WTC11 (cell line): Measurements from ENCODE around the gene WDR46. TPM values are rescaled to one million over a fixed set of nuclear protein-coding genes. Genes with fewer than 3 reads are reported as not detected.
A peak's percentile ranks its signal among the peaks of the same experiment; 100 is the strongest.

Experiments
- ATF1 ChIP-seq: sonication (generic); formaldehyde crosslinking; IDR thresholded peaks from 2 replicates; pipeline ENCODE4 v1.8.1; 2023; ENCODE audit warnings: mild to moderate bottlenecking, moderate library complexity, missing genetic modification reagents
- ESRRA ChIP-seq: sonication (generic); formaldehyde crosslinking; IDR thresholded peaks from 2 replicates; pipeline ENCODE4 v1.8.1; 2022; ENCODE audit warnings: mild to moderate bottlenecking, missing genetic modification reagents, borderline replicate concordance
- FOXJ3 ChIP-seq: sonication (generic); formaldehyde crosslinking; IDR thresholded peaks from 2 replicates; pipeline ENCODE4 v1.9.0; 2021; ENCODE audit warnings: missing genetic modification reagents, mild to moderate bottlenecking, borderline replicate concordance
- IRF2 ChIP-seq: sonication (generic); formaldehyde crosslinking; IDR thresholded peaks from 2 replicates; pipeline ENCODE4 v1.8.0; 2022; ENCODE audit warnings: low read depth, missing genetic modification reagents, borderline replicate concordance
- NFATC4 ChIP-seq: fragments of 250-450 bp; sonication (Bioruptor Pico); IDR thresholded peaks from 2 replicates; pipeline ENCODE4 v1.9.0; 2021; ENCODE audit warnings: mild to moderate bottlenecking
- NFE2L1 ChIP-seq: sonication (generic); formaldehyde crosslinking; IDR thresholded peaks from 2 replicates; pipeline ENCODE4 v1.8.1; 2023; ENCODE audit warnings: missing genetic modification reagents
- TEAD1 ChIP-seq: sonication (generic); formaldehyde crosslinking; IDR thresholded peaks from 2 replicates; pipeline ENCODE4 v1.8.0; 2022; ENCODE audit warnings: mild to moderate bottlenecking, missing genetic modification reagents
- ZNF423 ChIP-seq: fragments of 250-450 bp; sonication (Bioruptor Pico); IDR thresholded peaks from 2 replicates; pipeline ENCODE4 v2.1.2; 2022; ENCODE audit warnings: mild to moderate bottlenecking, moderate library complexity
- ZNF671 ChIP-seq: fragments of 250-450 bp; sonication (Bioruptor Pico); IDR thresholded peaks from 2 replicates; pipeline ENCODE4 v1.8.0; 2021; ENCODE audit warnings: mild to moderate bottlenecking
- total RNA-seq: library from RNA; stranded (reverse); gene quantifications from 3 replicates; pipeline ENCODE4 v1.2.3, GENCODE V29; 2021
- TF ChIP-seq, protein P1 (sequence below): fragments of 250-450 bp; sonication (Bioruptor Pico); IDR thresholded peaks from 2 replicates; pipeline ENCODE4 v1.8.0; 2021; ENCODE audit warnings: mild to moderate bottlenecking
- TF ChIP-seq, protein P2 (sequence below): sonication (generic); formaldehyde crosslinking; IDR thresholded peaks from 2 replicates; pipeline ENCODE4 v1.8.1; 2022; ENCODE audit warnings: low read depth, missing genetic modification reagents, borderline replicate concordance
- TF ChIP-seq, protein P3 (sequence below): sonication (generic); formaldehyde crosslinking; IDR thresholded peaks from 2 replicates; pipeline ENCODE4 v1.8.1; 2023; ENCODE audit warnings: mild to moderate bottlenecking, moderate library complexity, missing genetic modification reagents
- TF ChIP-seq, protein P4 (sequence below): sonication (generic); formaldehyde crosslinking; IDR thresholded peaks from 2 replicates; pipeline ENCODE4 v1.8.0; 2022; ENCODE audit warnings: missing genetic modification reagents
- TF ChIP-seq, protein P5 (sequence below): sonication (generic); formaldehyde crosslinking; IDR thresholded peaks from 2 replicates; pipeline ENCODE4 v1.8.0; 2023; ENCODE audit warnings: missing genetic modification reagents
- TF ChIP-seq, protein P6 (sequence below): sonication (generic); formaldehyde crosslinking; IDR thresholded peaks from 2 replicates; pipeline ENCODE4 v1.8.1; 2023; ENCODE audit warnings: mild to moderate bottlenecking, missing genetic modification reagents, moderate library complexity
- TF ChIP-seq, protein P7 (sequence below): sonication (generic); formaldehyde crosslinking; IDR thresholded peaks from 2 replicates; pipeline ENCODE4 v1.8.1; 2023; ENCODE audit warnings: mild to moderate bottlenecking, missing genetic modification reagents, borderline replicate concordance
- TF ChIP-seq, protein P8 (sequence below): sonication (generic); formaldehyde crosslinking; conservative IDR thresholded peaks from 2 replicates; pipeline ENCODE4 v1.8.1; 2022; ENCODE audit warnings: mild to moderate bottlenecking, missing genetic modification reagents
- TF ChIP-seq, protein P9 (sequence below): fragments of 250-450 bp; sonication (Bioruptor Pico); IDR thresholded peaks from 2 replicates; pipeline ENCODE4 v1.9.0; 2021; ENCODE audit warnings: moderate library complexity, mild to moderate bottlenecking, inconsistent platforms, borderline replicate concordance
- TF ChIP-seq, protein P10 (sequence below): fragments of 250-450 bp; sonication (Bioruptor Pico); IDR thresholded peaks from 2 replicates; pipeline ENCODE4 v2.1.2; 2022; ENCODE audit warnings: mild to moderate bottlenecking, moderate library complexity
- TF ChIP-seq, protein P11 (sequence below): sonication (generic); formaldehyde crosslinking; IDR thresholded peaks from 2 replicates; pipeline ENCODE4 v1.8.0; 2022; ENCODE audit warnings: mild to moderate bottlenecking, missing genetic modification reagents

WDR46 gene
- total RNA-seq, 1 experiment from 2014 or later, result 94.5 TPM

DNA sequence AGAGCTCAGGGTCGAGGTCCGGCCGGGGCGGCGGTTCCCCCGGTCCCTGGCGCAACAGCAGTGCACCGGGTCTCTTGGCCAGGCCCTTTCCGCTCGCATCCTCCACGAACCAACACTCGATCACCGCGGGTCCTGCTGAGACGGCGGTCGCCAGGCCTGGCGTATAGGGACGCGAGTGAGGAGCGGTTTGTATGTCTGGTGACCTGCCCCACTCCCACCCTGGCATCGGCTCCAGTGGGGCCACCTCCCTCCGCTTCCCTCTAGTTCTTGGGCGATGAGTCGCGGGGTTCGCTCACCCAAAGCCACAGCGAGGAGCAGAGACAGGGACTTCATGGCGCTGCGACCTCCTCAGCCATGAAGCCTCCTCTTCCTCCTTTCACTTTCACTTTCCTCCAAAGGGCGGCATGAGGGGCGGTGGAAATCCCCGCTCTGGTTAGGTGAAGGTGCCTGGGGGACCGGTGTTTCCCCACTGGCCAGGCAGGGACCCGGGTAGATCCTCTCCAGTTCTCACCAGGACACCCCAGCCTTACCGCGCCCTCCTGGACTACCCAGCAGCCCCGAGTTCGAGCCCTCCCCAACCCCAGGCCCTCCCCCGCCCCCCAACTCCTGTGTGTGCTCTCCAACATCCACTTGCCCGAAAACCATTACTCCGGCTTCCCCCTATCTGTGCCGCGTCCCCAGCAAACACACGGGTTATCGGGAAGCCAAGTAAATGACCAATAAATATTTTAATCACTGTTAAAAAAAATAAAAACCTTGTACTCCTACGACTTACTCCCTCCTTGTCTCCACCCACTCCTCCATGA lies 24.9 kb upstream of the WDR46 start, which contains the start of gene TAPBP (continued):
- TF ChIP-seq, protein P1, sequence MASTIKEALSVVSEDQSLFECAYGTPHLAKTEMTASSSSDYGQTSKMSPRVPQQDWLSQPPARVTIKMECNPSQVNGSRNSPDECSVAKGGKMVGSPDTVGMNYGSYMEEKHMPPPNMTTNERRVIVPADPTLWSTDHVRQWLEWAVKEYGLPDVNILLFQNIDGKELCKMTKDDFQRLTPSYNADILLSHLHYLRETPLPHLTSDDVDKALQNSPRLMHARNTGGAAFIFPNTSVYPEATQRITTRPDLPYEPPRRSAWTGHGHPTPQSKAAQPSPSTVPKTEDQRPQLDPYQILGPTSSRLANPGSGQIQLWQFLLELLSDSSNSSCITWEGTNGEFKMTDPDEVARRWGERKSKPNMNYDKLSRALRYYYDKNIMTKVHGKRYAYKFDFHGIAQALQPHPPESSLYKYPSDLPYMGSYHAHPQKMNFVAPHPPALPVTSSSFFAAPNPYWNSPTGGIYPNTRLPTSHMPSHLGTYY, result no peak
- TF ChIP-seq NFE2L1 (no peak), FOXJ3 (CRISPR knock-in tag) (no peak), ESRRA (CRISPR knock-in tag) (no peak), ZNF671 (peak; percentile 50; the same call in 1 of the 2 replicates), NFATC4 (CRISPR knock-in tag) (0 out of 2 replicates have a peak, but pooled peaks have one; percentile 33), IRF2 (CRISPR knock-in tag) (0 out of 2 replicates have a peak, but pooled peaks have one; percentile 65), TEAD1 (peak; percentile 58; the same call in 1 of the 2 replicates), ZNF423 (CRISPR knock-in tag) (no peak), ATF1 (no peak)
- TF ChIP-seq, protein P2, sequence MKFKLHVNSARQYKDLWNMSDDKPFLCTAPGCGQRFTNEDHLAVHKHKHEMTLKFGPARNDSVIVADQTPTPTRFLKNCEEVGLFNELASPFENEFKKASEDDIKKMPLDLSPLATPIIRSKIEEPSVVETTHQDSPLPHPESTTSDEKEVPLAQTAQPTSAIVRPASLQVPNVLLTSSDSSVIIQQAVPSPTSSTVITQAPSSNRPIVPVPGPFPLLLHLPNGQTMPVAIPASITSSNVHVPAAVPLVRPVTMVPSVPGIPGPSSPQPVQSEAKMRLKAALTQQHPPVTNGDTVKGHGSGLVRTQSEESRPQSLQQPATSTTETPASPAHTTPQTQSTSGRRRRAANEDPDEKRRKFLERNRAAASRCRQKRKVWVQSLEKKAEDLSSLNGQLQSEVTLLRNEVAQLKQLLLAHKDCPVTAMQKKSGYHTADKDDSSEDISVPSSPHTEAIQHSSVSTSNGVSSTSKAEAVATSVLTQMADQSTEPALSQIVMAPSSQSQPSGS (CRISPR knock-in tag), result no peak
- TF ChIP-seq, protein P3, sequence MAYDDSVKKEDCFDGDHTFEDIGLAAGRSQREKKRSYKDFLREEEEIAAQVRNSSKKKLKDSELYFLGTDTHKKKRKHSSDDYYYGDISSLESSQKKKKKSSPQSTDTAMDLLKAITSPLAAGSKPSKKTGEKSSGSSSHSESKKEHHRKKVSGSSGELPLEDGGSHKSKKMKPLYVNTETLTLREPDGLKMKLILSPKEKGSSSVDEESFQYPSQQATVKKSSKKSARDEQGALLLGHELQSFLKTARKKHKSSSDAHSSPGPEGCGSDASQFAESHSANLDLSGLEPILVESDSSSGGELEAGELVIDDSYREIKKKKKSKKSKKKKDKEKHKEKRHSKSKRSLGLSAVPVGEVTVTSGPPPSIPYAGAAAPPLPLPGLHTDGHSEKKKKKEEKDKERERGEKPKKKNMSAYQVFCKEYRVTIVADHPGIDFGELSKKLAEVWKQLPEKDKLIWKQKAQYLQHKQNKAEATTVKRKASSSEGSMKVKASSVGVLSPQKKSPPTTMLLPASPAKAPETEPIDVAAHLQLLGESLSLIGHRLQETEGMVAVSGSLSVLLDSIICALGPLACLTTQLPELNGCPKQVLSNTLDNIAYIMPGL (CRISPR knock-in tag), result peak; percentile 44; the same call in 1 of the 2 replicates
- TF ChIP-seq, protein P4, sequence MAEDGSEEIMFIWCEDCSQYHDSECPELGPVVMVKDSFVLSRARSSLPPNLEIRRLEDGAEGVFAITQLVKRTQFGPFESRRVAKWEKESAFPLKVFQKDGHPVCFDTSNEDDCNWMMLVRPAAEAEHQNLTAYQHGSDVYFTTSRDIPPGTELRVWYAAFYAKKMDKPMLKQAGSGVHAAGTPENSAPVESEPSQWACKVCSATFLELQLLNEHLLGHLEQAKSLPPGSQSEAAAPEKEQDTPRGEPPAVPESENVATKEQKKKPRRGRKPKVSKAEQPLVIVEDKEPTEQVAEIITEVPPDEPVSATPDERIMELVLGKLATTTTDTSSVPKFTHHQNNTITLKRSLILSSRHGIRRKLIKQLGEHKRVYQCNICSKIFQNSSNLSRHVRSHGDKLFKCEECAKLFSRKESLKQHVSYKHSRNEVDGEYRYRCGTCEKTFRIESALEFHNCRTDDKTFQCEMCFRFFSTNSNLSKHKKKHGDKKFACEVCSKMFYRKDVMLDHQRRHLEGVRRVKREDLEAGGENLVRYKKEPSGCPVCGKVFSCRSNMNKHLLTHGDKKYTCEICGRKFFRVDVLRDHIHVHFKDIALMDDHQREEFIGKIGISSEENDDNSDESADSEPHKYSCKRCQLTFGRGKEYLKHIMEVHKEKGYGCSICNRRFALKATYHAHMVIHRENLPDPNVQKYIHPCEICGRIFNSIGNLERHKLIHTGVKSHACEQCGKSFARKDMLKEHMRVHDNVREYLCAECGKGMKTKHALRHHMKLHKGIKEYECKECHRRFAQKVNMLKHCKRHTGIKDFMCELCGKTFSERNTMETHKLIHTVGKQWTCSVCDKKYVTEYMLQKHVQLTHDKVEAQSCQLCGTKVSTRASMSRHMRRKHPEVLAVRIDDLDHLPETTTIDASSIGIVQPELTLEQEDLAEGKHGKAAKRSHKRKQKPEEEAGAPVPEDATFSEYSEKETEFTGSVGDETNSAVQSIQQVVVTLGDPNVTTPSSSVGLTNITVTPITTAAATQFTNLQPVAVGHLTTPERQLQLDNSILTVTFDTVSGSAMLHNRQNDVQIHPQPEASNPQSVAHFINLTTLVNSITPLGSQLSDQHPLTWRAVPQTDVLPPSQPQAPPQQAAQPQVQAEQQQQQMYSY (CRISPR knock-in tag), result no peak; the same call in 1 of the 2 replicates
- TF ChIP-seq, protein P5, sequence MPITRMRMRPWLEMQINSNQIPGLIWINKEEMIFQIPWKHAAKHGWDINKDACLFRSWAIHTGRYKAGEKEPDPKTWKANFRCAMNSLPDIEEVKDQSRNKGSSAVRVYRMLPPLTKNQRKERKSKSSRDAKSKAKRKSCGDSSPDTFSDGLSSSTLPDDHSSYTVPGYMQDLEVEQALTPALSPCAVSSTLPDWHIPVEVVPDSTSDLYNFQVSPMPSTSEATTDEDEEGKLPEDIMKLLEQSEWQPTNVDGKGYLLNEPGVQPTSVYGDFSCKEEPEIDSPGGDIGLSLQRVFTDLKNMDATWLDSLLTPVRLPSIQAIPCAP (CRISPR knock-in tag), result peak; percentile 79
- TF ChIP-seq, protein P6, sequence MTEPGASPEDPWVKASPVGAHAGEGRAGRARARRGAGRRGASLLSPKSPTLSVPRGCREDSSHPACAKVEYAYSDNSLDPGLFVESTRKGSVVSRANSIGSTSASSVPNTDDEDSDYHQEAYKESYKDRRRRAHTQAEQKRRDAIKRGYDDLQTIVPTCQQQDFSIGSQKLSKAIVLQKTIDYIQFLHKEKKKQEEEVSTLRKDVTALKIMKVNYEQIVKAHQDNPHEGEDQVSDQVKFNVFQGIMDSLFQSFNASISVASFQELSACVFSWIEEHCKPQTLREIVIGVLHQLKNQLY, result no peak
- TF ChIP-seq, protein P7, sequence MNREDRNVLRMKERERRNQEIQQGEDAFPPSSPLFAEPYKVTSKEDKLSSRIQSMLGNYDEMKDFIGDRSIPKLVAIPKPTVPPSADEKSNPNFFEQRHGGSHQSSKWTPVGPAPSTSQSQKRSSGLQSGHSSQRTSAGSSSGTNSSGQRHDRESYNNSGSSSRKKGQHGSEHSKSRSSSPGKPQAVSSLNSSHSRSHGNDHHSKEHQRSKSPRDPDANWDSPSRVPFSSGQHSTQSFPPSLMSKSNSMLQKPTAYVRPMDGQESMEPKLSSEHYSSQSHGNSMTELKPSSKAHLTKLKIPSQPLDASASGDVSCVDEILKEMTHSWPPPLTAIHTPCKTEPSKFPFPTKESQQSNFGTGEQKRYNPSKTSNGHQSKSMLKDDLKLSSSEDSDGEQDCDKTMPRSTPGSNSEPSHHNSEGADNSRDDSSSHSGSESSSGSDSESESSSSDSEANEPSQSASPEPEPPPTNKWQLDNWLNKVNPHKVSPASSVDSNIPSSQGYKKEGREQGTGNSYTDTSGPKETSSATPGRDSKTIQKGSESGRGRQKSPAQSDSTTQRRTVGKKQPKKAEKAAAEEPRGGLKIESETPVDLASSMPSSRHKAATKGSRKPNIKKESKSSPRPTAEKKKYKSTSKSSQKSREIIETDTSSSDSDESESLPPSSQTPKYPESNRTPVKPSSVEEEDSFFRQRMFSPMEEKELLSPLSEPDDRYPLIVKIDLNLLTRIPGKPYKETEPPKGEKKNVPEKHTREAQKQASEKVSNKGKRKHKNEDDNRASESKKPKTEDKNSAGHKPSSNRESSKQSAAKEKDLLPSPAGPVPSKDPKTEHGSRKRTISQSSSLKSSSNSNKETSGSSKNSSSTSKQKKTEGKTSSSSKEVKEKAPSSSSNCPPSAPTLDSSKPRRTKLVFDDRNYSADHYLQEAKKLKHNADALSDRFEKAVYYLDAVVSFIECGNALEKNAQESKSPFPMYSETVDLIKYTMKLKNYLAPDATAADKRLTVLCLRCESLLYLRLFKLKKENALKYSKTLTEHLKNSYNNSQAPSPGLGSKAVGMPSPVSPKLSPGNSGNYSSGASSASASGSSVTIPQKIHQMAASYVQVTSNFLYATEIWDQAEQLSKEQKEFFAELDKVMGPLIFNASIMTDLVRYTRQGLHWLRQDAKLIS (CRISPR knock-in tag), result no peak
- TF ChIP-seq, protein P8, sequence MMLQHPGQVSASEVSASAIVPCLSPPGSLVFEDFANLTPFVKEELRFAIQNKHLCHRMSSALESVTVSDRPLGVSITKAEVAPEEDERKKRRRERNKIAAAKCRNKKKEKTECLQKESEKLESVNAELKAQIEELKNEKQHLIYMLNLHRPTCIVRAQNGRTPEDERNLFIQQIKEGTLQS (CRISPR knock-in tag), result no peak
- TF ChIP-seq, protein P9, sequence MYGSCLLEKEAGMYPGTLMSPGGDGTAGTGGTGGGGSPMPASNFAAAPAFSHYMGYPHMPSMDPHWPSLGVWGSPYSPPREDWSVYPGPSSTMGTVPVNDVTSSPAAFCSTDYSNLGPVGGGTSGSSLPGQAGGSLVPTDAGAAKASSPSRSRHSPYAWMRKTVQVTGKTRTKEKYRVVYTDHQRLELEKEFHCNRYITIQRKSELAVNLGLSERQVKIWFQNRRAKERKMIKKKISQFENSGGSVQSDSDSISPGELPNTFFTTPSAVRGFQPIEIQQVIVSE (CRISPR knock-in tag), result no peak
- TF ChIP-seq, protein P10, sequence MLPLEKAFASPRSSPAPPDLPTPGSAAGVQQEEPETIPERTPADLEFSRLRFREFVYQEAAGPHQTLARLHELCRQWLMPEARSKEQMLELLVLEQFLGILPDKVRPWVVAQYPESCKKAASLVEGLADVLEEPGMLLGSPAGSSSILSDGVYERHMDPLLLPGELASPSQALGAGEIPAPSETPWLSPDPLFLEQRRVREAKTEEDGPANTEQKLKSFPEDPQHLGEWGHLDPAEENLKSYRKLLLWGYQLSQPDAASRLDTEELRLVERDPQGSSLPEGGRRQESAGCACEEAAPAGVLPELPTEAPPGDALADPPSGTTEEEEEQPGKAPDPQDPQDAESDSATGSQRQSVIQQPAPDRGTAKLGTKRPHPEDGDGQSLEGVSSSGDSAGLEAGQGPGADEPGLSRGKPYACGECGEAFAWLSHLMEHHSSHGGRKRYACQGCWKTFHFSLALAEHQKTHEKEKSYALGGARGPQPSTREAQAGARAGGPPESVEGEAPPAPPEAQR (CRISPR knock-in tag), result no peak
- TF ChIP-seq, protein P11, sequence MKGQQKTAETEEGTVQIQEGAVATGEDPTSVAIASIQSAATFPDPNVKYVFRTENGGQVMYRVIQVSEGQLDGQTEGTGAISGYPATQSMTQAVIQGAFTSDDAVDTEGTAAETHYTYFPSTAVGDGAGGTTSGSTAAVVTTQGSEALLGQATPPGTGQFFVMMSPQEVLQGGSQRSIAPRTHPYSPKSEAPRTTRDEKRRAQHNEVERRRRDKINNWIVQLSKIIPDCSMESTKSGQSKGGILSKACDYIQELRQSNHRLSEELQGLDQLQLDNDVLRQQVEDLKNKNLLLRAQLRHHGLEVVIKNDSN (CRISPR knock-in tag), result peak; percentile 45; the same call in 1 of the 2 replicates
